Hematopoietic multipotent progenitor cell (in vitro differentiated cells): Measurements from ENCODE around the gene ASAP2. TPM values are rescaled to one million over a fixed set of nuclear protein-coding genes. Genes with fewer than 3 reads are reported as not detected.
A peak's percentile ranks its signal among the peaks of the same experiment; 100 is the strongest.

Experiments
- DNase-seq, 3 donors: peaks; one replicate each; pipeline ENCODE4 v3.0.0-alpha.2; 2011 to 2015; ENCODE audit warnings: low read depth in 2 of 3, low spot score in 2 of 3
- total RNA-seq: library from RNA; depleted of rRNA; stranded (reverse); fragments of >200 nt; gene quantifications from one replicate; pipeline ENCODE4 v1.2.3, GENCODE V29; 2012

The ASAP2 gene
- total RNA-seq, 1 donor: 4.3 TPM

GRCh38 chr2:9310798-9311197 lies 104.2 kb downstream of the ASAP2 start:
- DNase-seq: no peak

- DNase-seq: no peak
These were observed 104.9 kb downstream of the ASAP2 start for GRCh38 chr2:9311488-9311887.

GRCh38 chr2:9312591-9312990 lies 106.0 kb downstream of the ASAP2 start:
- no peak for DNase-seq

- DNase-seq: no peak
These were observed 106.8 kb downstream of the ASAP2 start for GRCh38 chr2:9313443-9313842.

- DNase-seq: no peak
These were observed 108.8 kb downstream of the ASAP2 start for GRCh38 chr2:9315280-9315847.

- no peak for DNase-seq
These were observed 110.9 kb downstream of the ASAP2 start for GRCh38 chr2:9317559-9317958.

GRCh38 chr2:9318461-9319337 lies 112.1 kb downstream of the ASAP2 start:
- DNase-seq: no peak

GRCh38 chr2:9319338-9319715 lies 112.7 kb downstream of the ASAP2 start:
- DNase-seq: no peak

- DNase-seq: no peak
These were observed 116.0 kb downstream of the ASAP2 start for GRCh38 chr2:9322576-9322975.

GRCh38 chr2:9325428-9325827 lies 118.8 kb downstream of the ASAP2 start:
- no peak for DNase-seq

GRCh38 chr2:9326975-9327374 lies 120.4 kb downstream of the ASAP2 start:
- no peak for DNase-seq

GRCh38 chr2:9327873-9328352 lies 121.3 kb downstream of the ASAP2 start:
- DNase-seq: peak in 1 of 3 donors; percentile 39

GRCh38 chr2:9328931-9329330 lies 122.3 kb downstream of the ASAP2 start:
- no peak for DNase-seq

- no peak for DNase-seq
These were observed 122.9 kb downstream of the ASAP2 start for GRCh38 chr2:9329497-9329896.

GRCh38 chr2:9330612-9331270 lies 124.1 kb downstream of the ASAP2 start:
- DNase-seq: peak in 1 of 3 donors; percentile 42

- peak in 2 of 3 donors; percentile 44 to 78 for DNase-seq
These were observed 125.1 kb downstream of the ASAP2 start for GRCh38 chr2:9331704-9332103.

GRCh38 chr2:9332136-9332852 lies 125.7 kb downstream of the ASAP2 start:
- no peak for DNase-seq

- no peak for DNase-seq
These were observed 126.2 kb downstream of the ASAP2 start for GRCh38 chr2:9332853-9333245.

GRCh38 chr2:9333591-9334171 lies 127.1 kb downstream of the ASAP2 start:
- DNase-seq: peak in 2 of 3 donors; percentile 59 to 80

- no peak for DNase-seq
These were observed 128.1 kb downstream of the ASAP2 start for GRCh38 chr2:9334761-9335160.
